ENCODE results near the gene SNX12.
"Not testable (repeated sequence)": the region's sequence is repeated elsewhere in the genome, so short reads cannot be mapped to it uniquely, and the experiment has no call there.

SNX12 gene

GRCh38 chrX:71085900-71086299 is 17.8 kb upstream of the SNX12 start:
- DNase-seq = no peak

GRCh38 chrX:71082822-71083221 is 14.7 kb upstream of the SNX12 start:
- DNase-seq = no peak

DNA sequence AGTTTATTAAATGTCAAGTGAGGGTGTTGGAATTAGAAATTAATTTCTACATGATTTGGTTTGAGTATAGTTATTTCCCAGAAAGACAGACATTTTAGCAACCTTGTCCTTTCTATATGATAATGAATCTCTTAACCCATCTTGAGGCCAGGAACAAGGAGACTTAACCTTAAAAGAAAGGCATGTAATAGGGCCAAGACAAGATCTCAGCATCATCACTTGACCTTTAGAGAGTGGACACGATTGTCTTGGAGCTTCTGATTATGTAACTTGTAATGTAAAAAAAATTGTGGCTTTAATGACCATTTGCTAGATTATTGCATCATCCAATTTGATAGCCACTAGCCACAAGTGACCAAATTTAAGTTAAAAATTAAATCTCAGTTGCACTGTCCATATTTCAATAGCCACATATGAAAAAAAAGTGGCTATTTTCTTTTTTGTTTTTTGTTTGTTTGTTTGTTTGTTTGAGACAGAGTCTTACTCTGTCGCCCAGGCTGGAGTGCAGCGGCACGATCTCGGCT is 14.1 kb upstream of the SNX12 start:
- no peak for DNase-seq

DNA sequence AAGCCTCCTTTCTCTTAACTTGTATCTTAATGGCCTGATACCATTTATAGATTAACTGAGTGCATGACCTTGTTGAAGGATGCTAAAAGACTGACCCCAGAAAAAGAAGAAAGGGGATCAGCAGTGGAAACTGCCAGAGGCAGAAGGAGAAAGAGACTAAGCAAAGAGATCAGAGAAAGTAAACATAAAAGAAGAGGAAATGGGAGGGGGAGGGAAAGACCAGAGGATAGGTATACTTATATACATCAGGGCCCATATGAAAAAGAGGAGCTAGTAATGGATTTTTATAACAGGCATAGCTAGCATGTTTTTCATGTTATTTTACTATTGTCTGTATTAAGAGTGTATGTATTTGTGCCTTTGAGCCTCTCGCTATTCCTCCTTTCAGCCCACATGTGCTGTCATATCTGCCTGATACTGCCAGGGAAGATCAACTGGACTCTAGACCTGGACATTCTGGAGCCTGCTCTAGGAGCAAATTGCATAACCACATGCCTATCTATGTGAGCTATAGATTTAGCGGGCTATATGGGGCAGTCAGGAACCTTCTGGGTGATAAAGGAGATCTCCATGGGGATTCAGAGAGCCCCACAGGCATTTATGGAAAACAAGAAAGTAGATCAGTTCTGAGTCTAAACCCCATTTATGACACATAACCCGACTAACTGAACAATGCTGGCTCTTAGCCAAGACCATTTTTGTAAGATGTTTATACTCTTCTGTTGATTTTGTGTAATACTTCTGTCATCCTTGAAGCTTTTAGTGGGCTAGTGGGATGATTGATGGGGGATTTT is 13.4 kb upstream of the SNX12 start:
- no peak for DNase-seq

DNA sequence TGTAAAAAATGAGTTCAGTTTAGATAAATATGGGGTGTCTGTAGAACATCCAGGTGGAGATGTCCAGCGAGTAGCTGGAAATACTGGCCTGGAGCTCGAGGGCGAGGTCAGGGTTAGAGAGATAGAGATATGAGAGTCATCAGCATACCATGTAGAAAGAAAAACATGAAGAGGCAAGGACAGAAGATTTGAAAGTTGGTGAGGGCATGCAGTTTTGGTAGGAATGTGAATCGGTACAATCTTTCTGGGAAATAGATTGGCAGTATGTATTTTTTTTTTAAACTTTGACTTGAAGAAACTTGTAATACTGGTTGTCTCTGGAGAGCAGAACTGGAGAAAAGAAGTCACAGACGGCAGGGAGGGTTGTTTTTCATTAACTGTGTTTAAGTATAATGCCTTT is 2.4 kb upstream of the SNX12 start:
- DNase-seq = no peak

- no peak for DNase-seq
These were observed 456 bp downstream of the SNX12 start for GRCh38 chrX:71067712-71068043.

GRCh38 chrX:71067089-71067488 is 1.0 kb downstream of the SNX12 start:
- DNase-seq = no peak

DNA sequence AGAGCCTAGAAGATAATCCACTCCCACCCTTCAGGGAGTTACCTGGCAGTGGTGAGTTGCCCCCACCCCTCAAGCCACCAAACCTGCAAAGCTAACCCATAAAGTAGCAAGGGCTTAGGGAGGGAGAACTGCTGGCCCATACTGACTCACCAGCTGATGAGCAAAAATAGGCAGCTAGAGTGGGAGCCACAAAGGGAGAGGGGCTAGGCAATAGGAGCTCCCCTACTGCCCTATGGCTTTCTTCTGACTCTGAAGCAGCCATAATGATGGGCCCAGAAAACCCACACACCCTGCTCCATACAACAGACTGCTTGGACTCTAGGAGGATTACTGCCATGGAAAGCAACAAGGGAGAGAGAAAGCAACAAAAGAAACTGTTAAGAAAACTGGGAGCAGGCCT is 8.0 kb downstream of the SNX12 start:
- DNase-seq = no peak

- no peak for DNase-seq
These were observed 10.1 kb downstream of the SNX12 start for GRCh38 chrX:71057848-71058530.

DNA sequence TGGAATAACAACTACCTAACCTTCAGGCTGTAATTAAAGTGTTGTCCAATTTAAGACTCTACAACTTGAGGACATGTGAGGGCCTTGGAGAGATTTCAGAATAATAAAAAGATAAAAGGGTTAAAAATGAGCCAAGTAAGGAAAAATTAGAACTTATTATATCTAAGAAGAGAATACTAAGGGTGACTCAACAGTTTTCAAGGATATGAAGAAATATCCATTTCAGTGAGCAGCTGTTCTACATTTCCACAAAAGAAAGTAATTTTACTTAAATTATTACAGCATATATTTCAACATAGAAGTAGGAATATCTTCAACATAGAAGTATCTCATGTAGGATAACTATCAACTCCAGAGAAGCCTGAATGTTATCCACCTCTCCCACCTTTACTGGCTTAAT is 11.3 kb downstream of the SNX12 start:
- DNase-seq = no peak

- DNase-seq = no peak
These were observed 14.9 kb downstream of the SNX12 start for GRCh38 chrX:71053217-71053621.

DNA sequence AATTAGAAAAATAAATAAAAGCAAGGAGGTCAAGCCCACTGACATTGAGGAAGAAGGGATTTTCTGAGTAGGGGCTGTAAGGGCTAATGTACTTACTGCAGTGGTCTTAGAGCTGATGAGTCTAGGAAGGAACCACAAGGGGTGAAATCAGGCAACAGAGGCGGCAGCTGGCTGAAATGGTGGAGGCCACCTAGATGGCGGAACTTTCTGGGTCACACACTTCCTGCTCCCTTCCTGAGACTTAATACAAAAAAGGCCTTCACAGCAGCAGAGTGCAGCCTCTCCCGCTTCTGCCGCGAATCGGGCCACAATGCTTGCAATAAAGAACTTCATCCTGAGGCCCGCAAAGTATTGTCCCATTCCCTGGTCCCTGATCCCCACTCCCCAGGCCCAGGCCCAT is 15.4 kb downstream of the SNX12 start:
- no peak for DNase-seq

GRCh38 chrX:71047891-71048290 is 20.2 kb downstream of the SNX12 start:
- DNase-seq = not testable (repeated sequence)

GRCh38 chrX:71017396-71017939 is 50.7 kb downstream of the SNX12 start:
- no peak for DNase-seq

Data from NCI-H1694 treated with DMSO at 0.1 percent for 48 hours (cell line).